Upper lobe of left lung (tissue), 4 donors: ENCODE results near the gene B3GALT6.

Source experiments
- POLR2A ChIP-seq, 4 donors: fragments of 450-650 bp; IDR thresholded peaks; one replicate each; pipeline ENCODE4 v1.5.1; 2016 to 2017; ENCODE audit warnings: antibody characterized with exemption in 4 of 4, mild to moderate bottlenecking in 2 of 4
- POLR2AphosphoS5 ChIP-seq, 2 donors: sonication (generic); formaldehyde crosslinking; IDR thresholded peaks; one replicate each; pipeline ENCODE4 v1.5.1; 2017; ENCODE audit warnings: antibody characterized with exemption in 2 of 2
- TF ChIP-seq, protein P1 (sequence below), 6 experiments: fragments of 450-650 bp in 4 of 6; fragments of 200-600 bp in 2 of 6; sonication (generic) in 2 of 6; IDR thresholded peaks; one replicate each; pipeline ENCODE4 v1.5.1; 2016 to 2019; ENCODE audit warnings: antibody characterized with exemption in 6 of 6

DNA sequence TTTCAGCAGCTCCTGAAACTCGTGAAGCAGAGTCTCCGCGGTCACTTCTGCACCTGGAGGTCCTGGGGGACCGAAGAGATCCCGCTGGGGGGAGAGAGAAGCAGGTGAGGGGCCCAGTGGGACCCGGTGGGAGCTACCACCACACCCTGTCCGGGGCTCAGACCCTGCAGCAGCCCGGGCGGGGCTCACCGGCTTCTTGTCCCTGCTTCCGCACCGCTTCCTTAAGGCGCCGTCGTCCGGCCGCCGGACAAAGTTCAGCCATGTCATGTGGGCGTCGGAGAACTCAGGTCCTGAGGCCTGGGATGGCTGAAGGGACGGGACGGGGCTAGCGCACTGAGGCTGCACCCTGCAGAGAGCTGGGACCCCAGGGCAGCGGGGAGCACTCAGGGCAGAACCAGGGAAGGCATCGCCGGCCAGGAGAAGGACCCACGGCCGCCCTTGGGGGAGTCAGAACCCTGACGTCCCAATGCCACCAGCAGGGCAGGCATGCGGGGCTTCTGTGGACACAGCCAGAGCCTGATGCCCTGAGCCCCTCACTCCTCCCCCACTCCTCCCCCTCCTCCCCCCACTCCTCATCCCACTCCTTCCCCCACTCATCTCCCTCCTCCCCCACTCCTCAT, 12.3 kb downstream of the B3GALT6 start:
- TF ChIP-seq, protein P1, sequence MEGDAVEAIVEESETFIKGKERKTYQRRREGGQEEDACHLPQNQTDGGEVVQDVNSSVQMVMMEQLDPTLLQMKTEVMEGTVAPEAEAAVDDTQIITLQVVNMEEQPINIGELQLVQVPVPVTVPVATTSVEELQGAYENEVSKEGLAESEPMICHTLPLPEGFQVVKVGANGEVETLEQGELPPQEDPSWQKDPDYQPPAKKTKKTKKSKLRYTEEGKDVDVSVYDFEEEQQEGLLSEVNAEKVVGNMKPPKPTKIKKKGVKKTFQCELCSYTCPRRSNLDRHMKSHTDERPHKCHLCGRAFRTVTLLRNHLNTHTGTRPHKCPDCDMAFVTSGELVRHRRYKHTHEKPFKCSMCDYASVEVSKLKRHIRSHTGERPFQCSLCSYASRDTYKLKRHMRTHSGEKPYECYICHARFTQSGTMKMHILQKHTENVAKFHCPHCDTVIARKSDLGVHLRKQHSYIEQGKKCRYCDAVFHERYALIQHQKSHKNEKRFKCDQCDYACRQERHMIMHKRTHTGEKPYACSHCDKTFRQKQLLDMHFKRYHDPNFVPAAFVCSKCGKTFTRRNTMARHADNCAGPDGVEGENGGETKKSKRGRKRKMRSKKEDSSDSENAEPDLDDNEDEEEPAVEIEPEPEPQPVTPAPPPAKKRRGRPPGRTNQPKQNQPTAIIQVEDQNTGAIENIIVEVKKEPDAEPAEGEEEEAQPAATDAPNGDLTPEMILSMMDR (IDR thresholded peaks at IDR 0.05) = peak in 1 of 6 experiments; percentile 7
- TF ChIP-seq POLR2A (IDR thresholded peaks at IDR 0.05) (no peak), POLR2AphosphoS5 (IDR thresholded peaks at IDR 0.05) (no peak)
